ENCODE measurements around the gene CHSY1.

- no peak for TF ChIP-seq POLR2A (IDR thresholded peaks at IDR 0.05)
- no peak for TF ChIP-seq CTCF (IDR thresholded peaks at IDR 0.05 in 8 of 11, conservative IDR thresholded peaks at IDR 0.05 in 3 of 11)
These were observed 12.1 kb downstream of the CHSY1 start for GRCh38 chr15:101239724-101240136.
